ENCODE measurements around the gene SLC25A21.

GRCh38 chr14:37035401-37035800 lies 137.0 kb downstream of the SLC25A21 start:
- TF ChIP-seq EP300 (IDR thresholded peaks at IDR 0.05) (no peak), CTCF (IDR thresholded peaks at IDR 0.05) (no peak)

Measured in stomach (tissue), 4 donors.